HCT116 (cell line): Measurements from ENCODE around the gene SGMS1. TPM values are rescaled to one million over a fixed set of nuclear protein-coding genes. Genes with fewer than 3 reads are reported as not detected.

Source experiments
- ATAC-seq: fragments of 200-7000 bp; cut with Tn5 transposase; 2 replicates; pipeline ENCODE4 v1.9.1; 2020; ENCODE audit warnings: mild to moderate bottlenecking, moderate library complexity
- BruUV-seq: library from RNA; stranded (reverse); fragments of 400-500 nt; replicated peaks from 2 replicates; lab custom pipeline; 2021; lab: Mats Ljungman, UMichigan
- CTCF ChIA-PET: fragments of 300-600 bp; sonication (Branson Sonifier 250); formaldehyde crosslinking; loops from one replicate; lab custom pipeline; 2021; ENCODE audit warnings: antibody characterized with exemption; lab: Charles Lee
- POLR2A ChIA-PET: fragments of 300-600, 350-600 bp; sonication (Branson Sonifier 250); formaldehyde crosslinking; loops from one replicate; lab custom pipeline; 2021; ENCODE audit warnings: antibody characterized with exemption; lab: Charles Lee
- RAD21 ChIA-PET, 2 experiments: fragments of 300-600 bp; sonication (Branson Sonifier 250); formaldehyde crosslinking; loops; one replicate each; lab custom pipeline; 2023; ENCODE audit warnings: low total read pairs in 2 of 2; ENCODE audit not compliant: uncharacterized antibody in 2 of 2, unreplicated experiment in 2 of 2, low non-redundant PET in 1 of 2; lab: Charles Lee
- DNase-seq: peaks from one replicate; pipeline ENCODE4 v3.0.0-alpha.2; 2010; ENCODE audit warnings: low read depth, low spot score
- H2AFZ ChIP-seq: fragments of 200-600 bp; shearing (Covaris generic), sonication (generic); 2 replicates; pipeline ENCODE4 v1.6.1; 2017; ENCODE audit warnings: low read depth, mixed run types, mixed read lengths, antibody characterized with exemption, low read length; ENCODE audit not compliant: poor library complexity, severe bottlenecking
- H3K27ac ChIP-seq: 2 replicates; pipeline ENCODE4 v1.5.1; 2012; ENCODE audit warnings: low read depth, low read length
- H3K27me3 ChIP-seq: fragments of 200-600 bp; sonication (generic); 2 replicates; pipeline ENCODE4 v1.6.1; 2016; ENCODE audit warnings: mixed run types, low read length, mixed read lengths; ENCODE audit not compliant: insufficient read depth
- H3K36me3 ChIP-seq, 2 experiments: fragments of 200-500 bp in 1 of 2; fragments of 200-600 bp in 1 of 2; sonication (Bioruptor generic) in 1 of 2; sonication (generic) in 1 of 2; 2 replicates each; pipeline versions ENCODE4 v1.5.1 to v1.6.1; 2014 to 2016; ENCODE audit warnings: low read length in 2 of 2, inconsistent platforms in 1 of 2, mixed read lengths in 1 of 2, mixed run types in 1 of 2; ENCODE audit not compliant: insufficient read depth in 2 of 2, control insufficient read depth in 1 of 2
- H3K4me1 ChIP-seq, 2 experiments: fragments of 200-600 bp in 1 of 2; sonication (generic) in 1 of 2; 2 replicates each; pipeline versions ENCODE4 v1.5.1 to v1.6.1; 2012 to 2017; ENCODE audit warnings: low read length in 2 of 2, inconsistent platforms in 1 of 2, mild to moderate bottlenecking in 1 of 2, mixed read lengths in 1 of 2, mixed run types in 1 of 2, moderate library complexity in 1 of 2; ENCODE audit not compliant: insufficient read depth in 2 of 2, control insufficient read depth in 1 of 2
- H3K4me2 ChIP-seq: fragments of 200-600 bp; sonication (generic); 2 replicates; pipeline ENCODE4 v1.6.1; 2017; ENCODE audit warnings: mixed run types, low read length, mixed read lengths
- H3K4me3 ChIP-seq, 2 experiments: fragments of 200-600 bp in 1 of 2; sonication (generic) in 1 of 2; replicated peaks in 1 of 2; 2 replicates each; pipeline ENCODE4 v1.5.1; 2011 to 2016; ENCODE audit warnings: low read length in 2 of 2, control low read depth in 1 of 2, low read depth in 1 of 2, mild to moderate bottlenecking in 1 of 2, mixed read lengths in 1 of 2, mixed run types in 1 of 2
- H3K79me2 ChIP-seq: fragments of 200-600 bp; sonication (generic); 2 replicates; pipeline ENCODE4 v1.6.1; 2017; ENCODE audit warnings: mild to moderate bottlenecking, mixed run types, low read length, moderate library complexity, mixed read lengths; ENCODE audit not compliant: insufficient read depth
- H3K9ac ChIP-seq: fragments of 200-600 bp; sonication (generic); 2 replicates; pipeline ENCODE4 v1.6.1; 2016; ENCODE audit warnings: low read length, mixed read lengths
- H3K9me2 ChIP-seq: fragments of 200-600 bp; sonication (generic), shearing (Covaris generic); 2 replicates; pipeline ENCODE4 v1.6.1; 2017; ENCODE audit warnings: mixed run types, mild to moderate bottlenecking, moderate library complexity; ENCODE audit not compliant: insufficient read depth
- H3K9me3 ChIP-seq, 2 experiments: fragments of 200-500 bp in 1 of 2; fragments of 200-600 bp in 1 of 2; sonication (Bioruptor generic) in 1 of 2; sonication (generic) in 1 of 2; 2 replicates each; pipeline ENCODE4 v1.6.1; 2014 to 2017; ENCODE audit warnings: low read length in 2 of 2, mixed read lengths in 2 of 2, inconsistent platforms in 1 of 2, low read depth in 1 of 2, mild to moderate bottlenecking in 1 of 2, mixed run types in 1 of 2, moderate library complexity in 1 of 2; ENCODE audit not compliant: control insufficient read depth in 1 of 2, insufficient read depth in 1 of 2
- H4K20me1 ChIP-seq: fragments of 200-600 bp; sonication (generic), shearing (Covaris generic); 2 replicates; pipeline ENCODE4 v1.6.1; 2017; ENCODE audit warnings: mixed run types, mild to moderate bottlenecking, moderate library complexity; ENCODE audit not compliant: insufficient read depth
- CEBPB ChIP-seq: IDR thresholded peaks from 2 replicates; pipeline ENCODE4 v1.6.1; 2012; ENCODE audit warnings: low read depth
- CTCF ChIP-seq, 3 experiments: fragments of 200-600 bp in 1 of 3; sonication (generic) in 1 of 3; IDR thresholded peaks in 2 of 3; conservative IDR thresholded peaks in 1 of 3; 2 replicates each; pipeline ENCODE4 v1.5.1; 2012 to 2017; ENCODE audit warnings: low read depth in 2 of 3, low read length in 2 of 3, antibody characterized with exemption in 1 of 3, borderline replicate concordance in 1 of 3, control low read depth in 1 of 3, mild to moderate bottlenecking in 1 of 3, mixed read lengths in 1 of 3, mixed run types in 1 of 3, moderate library complexity in 1 of 3; ENCODE audit not compliant: insufficient read depth in 1 of 3
- EGR1 ChIP-seq: IDR thresholded peaks from 2 replicates; pipeline ENCODE4 v1.6.1; 2012; ENCODE audit warnings: low read depth
- ELF1 ChIP-seq: IDR thresholded peaks from 2 replicates; pipeline ENCODE4 v1.6.1; 2012; ENCODE audit warnings: low read depth, borderline replicate concordance
- EZH2 ChIP-seq: fragments of 200-600 bp; sonication (generic); IDR thresholded peaks from 2 replicates; pipeline ENCODE4 v1.6.1; 2017; ENCODE audit warnings: antibody characterized with exemption, mixed run types
- JUND ChIP-seq: IDR thresholded peaks from 2 replicates; pipeline ENCODE4 v1.6.1; 2012
- POLR2AphosphoS5 ChIP-seq: IDR thresholded peaks from 2 replicates; pipeline ENCODE4 v1.6.1; 2011; ENCODE audit warnings: mild to moderate bottlenecking, low read depth, low read length, moderate library complexity
- SIN3A ChIP-seq: IDR thresholded peaks from 2 replicates; pipeline ENCODE4 v1.6.1; 2012; ENCODE audit warnings: low read depth
- SP1 ChIP-seq: IDR thresholded peaks from 2 replicates; pipeline ENCODE4 v1.6.1; 2012; ENCODE audit warnings: low read depth
- SRF ChIP-seq: IDR thresholded peaks from 2 replicates; pipeline ENCODE4 v1.6.1; 2012; ENCODE audit warnings: low read depth
- TCF7L2 ChIP-seq: IDR thresholded peaks from 2 replicates; pipeline ENCODE4 v1.7.0; 2011; ENCODE audit warnings: borderline replicate concordance, inconsistent platforms; ENCODE audit not compliant: insufficient read depth, insufficient read length; ENCODE audit errors: extremely low read depth
- ZFX ChIP-seq: fragments of 450-650 bp; IDR thresholded peaks from 2 replicates; pipeline ENCODE4 v1.6.1; 2017
- intact Hi-C: fragments of 100-400 bp; cut with micrococcal nuclease; formaldehyde crosslinking; loops from 2 replicates; pipeline ENCODE4 v1.10.0; 2022
- total RNA-seq: library from RNA; stranded (reverse); gene quantifications from one replicate; pipeline ENCODE4 v1.2.1, GENCODE V29; 2021; ENCODE audit not compliant: unreplicated experiment

Gene SGMS1
- total RNA-seq, 1 experiment from 2014 or later = 29.1 TPM

- RAD21 ChIA-PET = no interaction called here
- DNase-seq = no peak
- no TSS peak for BruUV-seq
- Histone ChIP-seq H3K4me1 (no peaks in the 10 kb centered on the region), H3K9me2 (no peaks in the 10 kb centered on the region), H3K27me3 (no peaks in the 10 kb centered on the region), H4K20me1 (no peaks in the 10 kb centered on the region), H3K27ac (no peak overlapping the region), H3K36me3 (no peaks in the 10 kb centered on the region), H3K4me2 (no peak overlapping the region), H3K9me3 (no peaks in the 10 kb centered on the region), H3K4me3 (no peak overlapping the region), H2AFZ (no peak overlapping the region), H3K79me2 (no peaks in the 10 kb centered on the region), H3K9ac (no peak overlapping the region)
- no peak for ATAC-seq
- intact Hi-C loops = no loop called here
- TF ChIP-seq SIN3A (no peak), JUND (no peak), POLR2AphosphoS5 (no peak), TCF7L2 (no peak), CEBPB (no peak)
- CTCF ChIA-PET = no interaction called here
- POLR2A ChIA-PET = no interaction called here
Observed at GRCh38 chr10:50477287-50478203, 146.2 kb downstream of the SGMS1 start.

- peaks cover 0 to 11% of the 10 kb centered on the region in 2 experiments; a peak in 1 of 4 replicates for H3K4me1 ChIP-seq
- TF ChIP-seq SP1 (no peak), EGR1 (no peak), EZH2 (no peak), SIN3A (no peak), SRF (no peak), CTCF (IDR thresholded peaks at IDR 0.05 in 2 of 3, conservative IDR thresholded peaks at IDR 0.05 in 1 of 3; ENCODE audit: borderline replicate concordance in 1 of 3, insufficient read depth in 1 of 3, low read depth in 2 of 3, low read length in 2 of 3) (no peak), JUND (no peak), ELF1 (no peak), ZFX (no peak)
- TF ChIP-seq, all 23 proteins: peak for 0
- BruUV-seq = no TSS peak
- H3K36me3 ChIP-seq = no peaks in the 10 kb centered on the region
- H3K4me2 ChIP-seq = no peak overlapping the region
- RAD21 ChIA-PET = no interaction called here
- no peak for DNase-seq
- CTCF ChIA-PET = no interaction called here
- no peak overlapping the region for H3K4me3 ChIP-seq
- no peak overlapping the region for H2AFZ ChIP-seq
- intact Hi-C loops = no loop called here
- H4K20me1 ChIP-seq = no peaks in the 10 kb centered on the region
- no peaks in the 10 kb centered on the region for H3K9me2 ChIP-seq
- no peak for ATAC-seq
- POLR2A ChIA-PET = no interaction called here
- H3K9me3 ChIP-seq = no peaks in the 10 kb centered on the region
- no peak overlapping the region for H3K9ac ChIP-seq
- H3K27ac ChIP-seq = no peak overlapping the region
- no peaks in the 10 kb centered on the region for H3K79me2 ChIP-seq
- no peaks in the 10 kb centered on the region for H3K27me3 ChIP-seq
Observed at GRCh38 chr10:50473756-50474155, 150.0 kb downstream of the SGMS1 start.
